Osteocyte (in vitro differentiated cells): ENCODE data around the gene RNF212. TPM values are rescaled to one million over a fixed set of nuclear protein-coding genes. Genes with fewer than 3 reads are reported as not detected.

Source experiments
- DNase-seq: peaks from one replicate; pipeline ENCODE4 v3.0.0; 2021; ENCODE audit warnings: mixed read lengths; ENCODE audit not compliant: unreplicated experiment; ENCODE audit errors: extremely low spot score
- H3K27ac Mint-ChIP-seq: one replicate; pipeline ENCODE4 v1.8.0; 2021; ENCODE audit warnings: mild to moderate bottlenecking, mixed read lengths; ENCODE audit not compliant: unreplicated experiment
- H3K27me3 Mint-ChIP-seq: one replicate; pipeline ENCODE4 v1.8.0; 2021; ENCODE audit warnings: mixed read lengths; ENCODE audit not compliant: unreplicated experiment
- H3K36me3 Mint-ChIP-seq: one replicate; pipeline ENCODE4 v1.8.0; 2021; ENCODE audit warnings: mixed read lengths; ENCODE audit not compliant: unreplicated experiment
- H3K4me1 Mint-ChIP-seq: one replicate; pipeline ENCODE4 v1.8.0; 2021; ENCODE audit warnings: mixed read lengths; ENCODE audit not compliant: unreplicated experiment
- H3K4me3 Mint-ChIP-seq: one replicate; pipeline ENCODE4 v1.8.0; 2021; ENCODE audit warnings: mild to moderate bottlenecking, moderate library complexity, mixed read lengths; ENCODE audit not compliant: unreplicated experiment
- H3K9me3 Mint-ChIP-seq: one replicate; pipeline ENCODE4 v1.8.0; 2021; ENCODE audit warnings: mixed read lengths; ENCODE audit not compliant: unreplicated experiment
- CTCF ChIP-seq: fragments of 200-600 bp; sonication (generic); IDR thresholded peaks from 2 replicates; pipeline ENCODE4 v1.5.0; 2021; ENCODE audit warnings: antibody characterized with exemption, mild to moderate bottlenecking, moderate library complexity
- total RNA-seq: library from RNA; stranded (reverse); gene quantifications from 2 replicates; pipeline ENCODE4 v1.2.1, GENCODE V29; 2021

Gene RNF212
- total RNA-seq, 1 donor from 2014 or later, result 3.8 TPM

GRCh38 chr4:1038948-1039492, 74.3 kb downstream of the RNF212 start:
- DNase-seq, result no peak
- H3K4me1 Mint-ChIP-seq, result peaks cover 49% of the 10 kb centered on the region
- peak overlapping the region; percentile 77 for H3K27ac Mint-ChIP-seq
- H3K27me3 Mint-ChIP-seq, result no peaks in the 10 kb centered on the region
- H3K4me3 Mint-ChIP-seq, result no peak overlapping the region
- no peaks in the 10 kb centered on the region for H3K9me3 Mint-ChIP-seq
- H3K36me3 Mint-ChIP-seq, result no peaks in the 10 kb centered on the region
- TF ChIP-seq CTCF, result no peak

DNA sequence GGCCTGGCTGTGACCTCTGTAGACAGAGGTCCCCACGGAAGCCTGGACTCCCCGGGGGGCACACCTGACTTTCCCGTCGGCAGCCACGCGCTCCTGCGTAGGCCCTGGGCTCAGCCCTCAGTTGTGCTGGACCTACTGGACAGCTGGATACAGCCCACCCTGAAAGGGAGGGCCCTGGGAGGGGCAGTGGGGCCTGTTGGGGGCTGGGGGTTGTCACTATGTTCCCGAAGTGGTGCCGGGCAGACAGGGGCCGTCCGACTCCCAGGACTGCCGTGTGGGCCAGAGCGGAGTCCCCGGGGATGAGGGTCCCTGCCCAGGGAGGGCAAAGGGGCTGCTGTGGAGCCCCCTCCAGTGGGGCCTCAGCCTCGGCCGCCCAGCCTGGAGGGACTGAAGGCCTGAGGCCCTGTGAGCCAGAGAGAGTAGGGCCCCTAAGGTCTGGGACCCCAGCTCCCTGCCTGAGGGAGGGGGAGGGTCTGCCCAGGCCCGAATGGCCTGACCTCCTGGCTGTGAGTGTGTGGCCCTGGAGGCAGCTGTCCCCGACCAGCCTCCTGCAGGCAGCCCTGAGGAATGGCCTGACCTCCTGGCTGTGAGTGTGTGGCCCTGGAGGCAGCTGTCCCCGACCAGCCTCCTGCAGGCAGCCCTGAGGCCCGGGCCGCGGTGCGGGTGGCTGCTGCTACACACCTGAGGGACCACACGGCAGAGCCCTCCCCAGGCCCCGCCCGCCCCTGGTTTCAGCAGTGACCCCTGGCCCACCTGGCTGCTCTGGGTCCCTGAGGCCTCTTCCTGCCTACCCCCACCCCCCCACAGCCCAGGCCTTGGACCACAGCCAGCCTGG, 76.2 kb downstream of the RNF212 start:
- no peak overlapping the region for H3K4me3 Mint-ChIP-seq
- H3K4me1 Mint-ChIP-seq, result peaks cover 40% of the 10 kb centered on the region
- no peaks in the 10 kb centered on the region for H3K27me3 Mint-ChIP-seq
- H3K9me3 Mint-ChIP-seq, result no peaks in the 10 kb centered on the region
- no peak for TF ChIP-seq CTCF
- H3K27ac Mint-ChIP-seq, result no peak overlapping the region
- H3K36me3 Mint-ChIP-seq, result no peaks in the 10 kb centered on the region
- no peak for DNase-seq

DNA sequence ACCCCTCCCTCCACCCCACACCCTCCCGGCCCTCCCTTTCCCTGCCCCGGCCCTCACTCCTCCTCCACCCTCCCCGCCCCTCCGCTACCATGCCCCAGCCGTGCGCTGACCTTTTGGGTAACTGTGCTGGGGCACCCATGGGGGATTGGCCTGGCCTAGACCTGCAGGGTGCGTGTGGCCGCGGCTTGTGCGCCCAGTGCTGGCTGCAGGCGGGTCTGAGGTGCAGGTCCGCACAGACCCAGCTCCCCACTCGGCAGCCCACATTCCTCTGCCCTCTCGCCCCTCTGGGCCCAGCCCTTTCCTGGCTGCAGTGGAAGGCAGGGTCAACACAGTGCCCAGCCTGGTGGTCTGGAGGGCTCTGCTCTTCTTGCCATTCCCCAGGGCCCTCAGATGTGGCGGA, 77.3 kb downstream of the RNF212 start:
- no peaks in the 10 kb centered on the region for H3K9me3 Mint-ChIP-seq

DNA sequence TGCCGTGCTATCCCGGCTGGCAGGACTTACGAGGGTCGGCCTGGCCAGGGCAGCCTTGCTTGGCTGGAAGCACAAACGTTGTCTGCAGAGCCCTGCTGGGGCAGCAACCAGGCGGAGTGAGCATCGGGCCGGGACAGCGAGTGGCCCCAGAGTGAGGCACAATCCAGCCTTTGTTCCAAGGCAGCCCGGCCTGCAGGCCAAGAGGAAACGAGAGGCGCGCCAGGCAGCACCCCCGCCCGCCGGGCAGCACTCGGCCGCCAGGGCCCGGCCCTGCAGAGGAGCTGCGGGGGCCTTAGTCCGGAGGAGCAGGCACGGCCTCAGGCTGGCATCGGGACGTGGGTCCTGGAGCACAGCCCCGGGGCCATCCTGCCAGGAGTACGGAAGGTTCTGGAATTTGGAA, 77.9 kb downstream of the RNF212 start:
- no peak for TF ChIP-seq CTCF
- Mint-ChIP-seq H3K4me1 (peaks cover 27% of the 10 kb centered on the region), H3K27ac (no peak overlapping the region), H3K4me3 (no peak overlapping the region), H3K36me3 (no peaks in the 10 kb centered on the region), H3K9me3 (no peaks in the 10 kb centered on the region), H3K27me3 (no peaks in the 10 kb centered on the region)
- no peak for DNase-seq

More for the DNA sequence above, 77.3 kb downstream of the RNF212 start:
- Mint-ChIP-seq H3K4me1 (peaks cover 30% of the 10 kb centered on the region), H3K4me3 (no peak overlapping the region), H3K27me3 (no peaks in the 10 kb centered on the region), H3K36me3 (no peaks in the 10 kb centered on the region), H3K27ac (no peak overlapping the region)
- TF ChIP-seq CTCF, result no peak
- DNase-seq, result no peak

DNA sequence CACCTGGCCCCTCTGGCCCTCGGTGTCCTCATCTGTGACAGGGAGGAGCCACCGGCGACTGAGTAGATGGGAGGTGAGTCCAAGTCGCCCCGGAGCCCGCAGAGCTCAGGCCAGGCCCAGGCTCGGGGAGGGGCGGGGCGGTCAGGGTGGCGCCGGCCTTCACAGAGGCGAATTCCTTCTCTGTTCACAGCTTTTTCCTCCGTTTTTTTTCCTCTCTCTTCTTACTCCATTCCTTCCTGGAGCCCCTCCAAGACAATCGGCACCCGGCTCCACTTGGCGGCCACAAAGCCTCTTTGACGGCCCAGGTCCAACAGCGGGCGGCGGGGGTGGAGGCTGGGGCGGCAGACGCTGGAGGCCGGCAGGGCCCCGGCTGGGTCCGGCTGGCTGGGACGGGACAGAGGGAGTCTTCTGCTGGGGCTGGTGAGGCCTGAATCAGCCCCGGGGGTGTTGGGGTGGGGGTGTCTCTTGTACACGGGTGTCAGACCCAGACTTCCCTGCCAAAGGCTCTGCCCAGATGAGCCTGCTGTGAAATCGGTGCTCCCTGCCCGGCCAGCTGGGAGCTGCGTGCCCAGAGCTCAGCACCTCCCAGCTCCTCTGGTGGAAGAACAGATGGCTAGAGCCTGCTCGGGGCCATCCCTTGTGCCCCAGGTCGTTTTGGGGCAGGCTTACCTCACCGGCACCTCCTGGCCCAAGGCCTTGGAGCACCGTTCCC, 79.4 kb downstream of the RNF212 start:
- Mint-ChIP-seq H3K27ac (no peak overlapping the region), H3K27me3 (no peaks in the 10 kb centered on the region), H3K4me1 (peaks cover 14% of the 10 kb centered on the region), H3K4me3 (no peak overlapping the region), H3K9me3 (no peaks in the 10 kb centered on the region), H3K36me3 (no peaks in the 10 kb centered on the region)
- no peak for TF ChIP-seq CTCF
- no peak for DNase-seq
